Measurements from ENCODE around the gene TRIM25. TPM values are rescaled to one million over a fixed set of nuclear protein-coding genes. Genes with fewer than 3 reads are reported as not detected.

TRIM25 gene
- polyA plus RNA-seq, 1 of the 3 experiments (the other 2 are of a cell fraction): 17.1 TPM

- H3K4me3 ChIP-seq (ENCODE audit: low read depth in 2 of 2, low read length in 1 of 2): no peak overlapping the region
Measured at GRCh38 chr17:56936697-56937322, 23.0 kb upstream of the TRIM25 start.

GRCh38 chr17:56935461-56935860 lies 21.6 kb upstream of the TRIM25 start:
- ChIA-PET CTCF (interaction anchor here (1.0 to 2.6 kb wide), 3 partner anchors 10 to 116 kb away, joined by 3 to 29 read pairs (median 4); partner anchors contain the start of gene TRIM25), POLR2A (no interaction called here)
- Histone ChIP-seq H3K4me3 (ENCODE audit: low read depth in 2 of 2, low read length in 1 of 2) (no peak overlapping the region), H2AFZ (ENCODE audit: low read depth) (no peak overlapping the region), H3K9me2 (no peaks in the 10 kb centered on the region), H3K9me3 (peaks cover 14% of the 10 kb centered on the region; the same call in 1 of the 2 replicates), H3K36me3 (replicated peaks in 1 of 2; ENCODE audit: control insufficient read depth in 1 of 2, insufficient read depth in 2 of 2, low read length in 1 of 2) (peaks cover 34 to 57% of the 10 kb centered on the region in 2 experiments), H3K27ac (ENCODE audit: low read depth in 2 of 2, low read length in 1 of 2) (no peak overlapping the region), H3K4me1 (ENCODE audit: control insufficient read depth in 1 of 2, insufficient read depth in 2 of 2, low read depth in 1 of 2, low read length in 1 of 2) (peaks cover 0 to 10% of the 10 kb centered on the region in 2 experiments; a peak in 1 of 4 replicates), H3K27me3 (ENCODE audit: insufficient read depth) (no peaks in the 10 kb centered on the region), H4K20me1 (ENCODE audit: insufficient read depth) (no peaks in the 10 kb centered on the region), H3K4me2 (no peak overlapping the region), H3F3A (replicated peaks; ENCODE audit: insufficient read depth) (peaks cover 4% of the 10 kb centered on the region), H3K79me2 (ENCODE audit: insufficient read depth) (no peaks in the 10 kb centered on the region), H3K9ac (no peak overlapping the region)
- no peak for TF ChIP-seq FOXM1 (IDR thresholded peaks at IDR 0.05; ENCODE audit: low read depth)
- TF ChIP-seq FOXJ3 (CRISPR knock-in tag; IDR thresholded peaks at IDR 0.05): no peak
- no peak for TF ChIP-seq POLR2AphosphoS5 (IDR thresholded peaks at IDR 0.05; ENCODE audit: low read depth, low read length)
- 93% methylated on average over 3 of the region's 3 CpGs for WGBS (ENCODE audit: low lambda C conversion rate)
- DNase-seq: no peak

More at GRCh38 chr17:56936697-56937322, 23.0 kb upstream of the TRIM25 start:
- Histone ChIP-seq H2AFZ (ENCODE audit: low read depth) (no peak overlapping the region), H3K9ac (no peak overlapping the region), H3K9me3 (0 out of 2 replicates have a peak, but pooled peaks cover 5% of the 10 kb centered on the region), H3K9me2 (no peaks in the 10 kb centered on the region), H3K4me1 (ENCODE audit: control insufficient read depth in 1 of 2, insufficient read depth in 2 of 2, low read depth in 1 of 2, low read length in 1 of 2) (peaks cover 0 to 10% of the 10 kb centered on the region in 2 experiments; a peak in 1 of 4 replicates), H3K27me3 (ENCODE audit: insufficient read depth) (no peaks in the 10 kb centered on the region), H3K79me2 (ENCODE audit: insufficient read depth) (no peaks in the 10 kb centered on the region), H4K20me1 (ENCODE audit: insufficient read depth) (no peaks in the 10 kb centered on the region), H3K27ac (ENCODE audit: low read depth in 2 of 2, low read length in 1 of 2) (no peak overlapping the region), H3K4me2 (no peak overlapping the region), H3F3A (replicated peaks; ENCODE audit: insufficient read depth) (peaks cover 4% of the 10 kb centered on the region), H3K36me3 (replicated peaks in 1 of 2; ENCODE audit: control insufficient read depth in 1 of 2, insufficient read depth in 2 of 2, low read length in 1 of 2) (peaks cover 39 to 64% of the 10 kb centered on the region in 2 experiments)
- TF ChIP-seq TCF12 (IDR thresholded peaks at IDR 0.05): no peak
- TF ChIP-seq FOXM1 (IDR thresholded peaks at IDR 0.05; ENCODE audit: low read depth): no peak
- no peak for TF ChIP-seq RFX5 (IDR thresholded peaks at IDR 0.05; ENCODE audit: low read length)
- TF ChIP-seq GATA2 (CRISPR knock-in tag; IDR thresholded peaks at IDR 0.05): no peak
- TF ChIP-seq POLR2AphosphoS5 (IDR thresholded peaks at IDR 0.05; ENCODE audit: low read depth, low read length): no peak
- ChIA-PET CTCF (interaction anchor here (0.5 to 2.6 kb wide), 6 partner anchors 12 to 157 kb away, joined by 3 to 29 read pairs (median 4); partner anchors contain the start of gene TRIM25), POLR2A (no interaction called here)
- WGBS (ENCODE audit: low lambda C conversion rate): 94% methylated on average over 6 of the region's 6 CpGs
- DNase-seq: no peak

- peaks cover 26% of the 10 kb centered on the region for H3K9me3 ChIP-seq
- TF ChIP-seq MEF2A (IDR thresholded peaks at IDR 0.05; ENCODE audit: borderline replicate concordance, low read depth): no peak
- no peak for TF ChIP-seq FOXJ3 (CRISPR knock-in tag; IDR thresholded peaks at IDR 0.05)
- no peak for TF ChIP-seq ELF1 (IDR thresholded peaks at IDR 0.05)
- no peak for TF ChIP-seq YY1 (IDR thresholded peaks at IDR 0.05; ENCODE audit: low read depth)
- TF ChIP-seq TCF12 (IDR thresholded peaks at IDR 0.05): no peak
- TF ChIP-seq GATA2 (CRISPR knock-in tag; IDR thresholded peaks at IDR 0.05): no peak
- TF ChIP-seq EP300 (IDR thresholded peaks at IDR 0.05; ENCODE audit: borderline replicate concordance in 1 of 2, low read depth in 1 of 2, low read length in 1 of 2): no peak
- TF ChIP-seq NRF1 (IDR thresholded peaks at IDR 0.05; ENCODE audit: low read depth, low read length): no peak
- no peak for TF ChIP-seq FOSL2 (IDR thresholded peaks at IDR 0.05; ENCODE audit: borderline replicate concordance, low read depth)
- TF ChIP-seq SMC3 (IDR thresholded peaks at IDR 0.05; ENCODE audit: low read depth, low read length): no peak
- no peak for TF ChIP-seq RFX5 (IDR thresholded peaks at IDR 0.05; ENCODE audit: low read length)
- TF ChIP-seq TEAD4 (IDR thresholded peaks at IDR 0.05; ENCODE audit: borderline replicate concordance, insufficient read depth): no peak
- no peak for TF ChIP-seq REST (IDR thresholded peaks at IDR 0.05; ENCODE audit: low read depth, low read length)
- no peak for TF ChIP-seq CHD2 (IDR thresholded peaks at IDR 0.05; ENCODE audit: low read length, partially characterized antibody)
- no peak for TF ChIP-seq IRF3 (IDR thresholded peaks at IDR 0.05; ENCODE audit: low read depth, low read length)
Measured at GRCh38 chr17:56934280-56934679, 20.4 kb upstream of the TRIM25 start.

More at GRCh38 chr17:56934280-56934679, 20.4 kb upstream of the TRIM25 start:
- Histone ChIP-seq H3K9ac (no peak overlapping the region), H3K36me3 (replicated peaks in 1 of 2; ENCODE audit: control insufficient read depth in 1 of 2, insufficient read depth in 2 of 2, low read length in 1 of 2) (peaks cover 30 to 59% of the 10 kb centered on the region in 2 experiments), H3K27ac (ENCODE audit: low read depth in 2 of 2, low read length in 1 of 2) (no peak overlapping the region), H3K4me2 (no peak overlapping the region), H3K27me3 (ENCODE audit: insufficient read depth) (no peaks in the 10 kb centered on the region), H4K20me1 (ENCODE audit: insufficient read depth) (no peaks in the 10 kb centered on the region), H3F3A (replicated peaks; ENCODE audit: insufficient read depth) (peaks cover 10% of the 10 kb centered on the region), H3K4me1 (ENCODE audit: control insufficient read depth in 1 of 2, insufficient read depth in 2 of 2, low read depth in 1 of 2, low read length in 1 of 2) (peaks cover 0 to 10% of the 10 kb centered on the region in 2 experiments; a peak in 1 of 4 replicates), H2AFZ (ENCODE audit: low read depth) (no peak overlapping the region), H3K9me2 (no peaks in the 10 kb centered on the region), H3K4me3 (ENCODE audit: low read depth in 2 of 2, low read length in 1 of 2) (no peak overlapping the region), H3K79me2 (ENCODE audit: insufficient read depth) (no peaks in the 10 kb centered on the region)
- POLR2A ChIA-PET: interaction anchor here (0.6 kb wide), 1 partner anchor 114 kb away, joined by 3 read pairs; no protein-coding TSS in a partner anchor
- no peak for DNase-seq
- WGBS (ENCODE audit: low lambda C conversion rate): 94% methylated on average over 4 of the region's 4 CpGs
- CTCF ChIA-PET: interaction anchor here (3.0 kb wide), 1 partner anchor 115 kb away, joined by 24 read pairs; no protein-coding TSS in a partner anchor
